ENCODE measurements around the gene BCR.
A peak's percentile ranks its signal among the peaks of the same experiment; 100 is the strongest.

BCR gene

DNA sequence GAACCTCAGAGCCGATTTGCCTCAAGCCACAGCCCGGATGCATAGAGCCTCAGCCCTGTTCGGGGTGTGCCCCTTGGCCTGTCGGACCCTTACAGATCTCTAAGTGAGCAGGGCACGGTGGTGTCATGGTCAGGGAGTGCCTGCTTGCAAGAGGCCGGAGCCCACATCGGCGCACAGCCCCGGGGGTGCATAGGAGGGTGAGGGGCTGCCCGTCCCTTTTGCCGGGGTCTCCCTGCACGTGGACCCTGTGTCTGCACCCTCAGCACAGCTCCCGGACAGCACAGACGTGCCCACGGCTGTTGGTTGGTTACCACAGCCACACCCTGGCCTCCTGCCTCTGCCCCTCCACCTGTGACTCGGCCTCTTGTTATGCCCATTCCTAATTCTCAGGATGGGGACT is 28.5 kb upstream of the BCR start:
- no peak overlapping the region for H3K4me3 ChIP-seq (ENCODE audit: low read depth, low read length)
- TF ChIP-seq, protein P1, sequence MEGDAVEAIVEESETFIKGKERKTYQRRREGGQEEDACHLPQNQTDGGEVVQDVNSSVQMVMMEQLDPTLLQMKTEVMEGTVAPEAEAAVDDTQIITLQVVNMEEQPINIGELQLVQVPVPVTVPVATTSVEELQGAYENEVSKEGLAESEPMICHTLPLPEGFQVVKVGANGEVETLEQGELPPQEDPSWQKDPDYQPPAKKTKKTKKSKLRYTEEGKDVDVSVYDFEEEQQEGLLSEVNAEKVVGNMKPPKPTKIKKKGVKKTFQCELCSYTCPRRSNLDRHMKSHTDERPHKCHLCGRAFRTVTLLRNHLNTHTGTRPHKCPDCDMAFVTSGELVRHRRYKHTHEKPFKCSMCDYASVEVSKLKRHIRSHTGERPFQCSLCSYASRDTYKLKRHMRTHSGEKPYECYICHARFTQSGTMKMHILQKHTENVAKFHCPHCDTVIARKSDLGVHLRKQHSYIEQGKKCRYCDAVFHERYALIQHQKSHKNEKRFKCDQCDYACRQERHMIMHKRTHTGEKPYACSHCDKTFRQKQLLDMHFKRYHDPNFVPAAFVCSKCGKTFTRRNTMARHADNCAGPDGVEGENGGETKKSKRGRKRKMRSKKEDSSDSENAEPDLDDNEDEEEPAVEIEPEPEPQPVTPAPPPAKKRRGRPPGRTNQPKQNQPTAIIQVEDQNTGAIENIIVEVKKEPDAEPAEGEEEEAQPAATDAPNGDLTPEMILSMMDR (IDR thresholded peaks at IDR 0.05; ENCODE audit: borderline replicate concordance, insufficient read depth, low read depth, low read length) = no peak

GRCh38 chr22:23152238-23153114 is 27.8 kb upstream of the BCR start:
- TF ChIP-seq, protein P1 (IDR thresholded peaks at IDR 0.05; ENCODE audit: borderline replicate concordance, insufficient read depth, low read depth, low read length) = no peak
- H3K4me3 ChIP-seq (ENCODE audit: low read depth, low read length) = peak overlapping the region; percentile 14

GRCh38 chr22:23153994-23154393 is 26.3 kb upstream of the BCR start:
- H3K4me3 ChIP-seq (ENCODE audit: low read depth, low read length) = no peak overlapping the region
- TF ChIP-seq, protein P1 (IDR thresholded peaks at IDR 0.05; ENCODE audit: borderline replicate concordance, insufficient read depth, low read depth, low read length) = no peak

DNA sequence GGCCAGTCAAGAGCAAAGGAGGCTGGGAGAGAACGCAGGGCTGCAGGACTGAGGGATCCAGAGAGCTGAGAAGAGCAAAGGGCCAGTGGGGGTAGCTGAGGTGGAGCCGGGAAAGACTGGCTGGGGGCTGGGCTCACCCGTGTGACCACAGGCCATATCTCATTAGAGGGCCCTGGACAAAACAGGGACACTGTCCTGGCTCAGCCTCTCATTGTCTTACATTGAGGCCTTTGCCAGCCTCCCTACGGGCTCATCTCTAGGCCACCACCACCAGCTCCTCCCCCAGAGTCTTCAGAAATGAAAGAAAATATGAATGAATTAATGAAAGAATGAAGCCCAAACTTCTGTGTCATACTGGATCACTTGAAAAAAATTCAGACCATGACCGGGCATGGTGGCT is 25.8 kb upstream of the BCR start:
- TF ChIP-seq, protein P1 (IDR thresholded peaks at IDR 0.05; ENCODE audit: borderline replicate concordance, insufficient read depth, low read depth, low read length) = no peak
- H3K4me3 ChIP-seq (ENCODE audit: low read depth, low read length) = no peak overlapping the region

DNA sequence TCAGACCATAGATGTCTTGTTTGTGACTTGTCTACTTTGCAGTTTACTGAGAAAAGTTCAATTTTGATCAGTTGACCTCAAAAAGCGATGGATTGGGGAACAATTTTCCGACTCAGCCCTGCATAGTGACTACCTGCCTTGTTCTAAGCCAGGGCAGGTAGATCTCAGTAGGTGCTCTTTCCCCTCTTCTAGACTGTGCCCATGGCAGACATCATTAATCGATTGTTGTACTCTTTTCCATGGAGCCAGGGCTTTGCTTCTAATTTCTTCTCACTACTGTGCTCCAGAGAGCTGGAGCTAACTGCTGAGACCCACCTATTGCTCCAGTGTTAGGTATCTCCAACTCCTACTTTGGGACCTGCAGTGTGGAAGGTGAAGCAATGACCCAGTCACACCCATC is 25.2 kb upstream of the BCR start:
- no peak overlapping the region for H3K4me3 ChIP-seq (ENCODE audit: low read depth, low read length)
- TF ChIP-seq, protein P1 (IDR thresholded peaks at IDR 0.05; ENCODE audit: borderline replicate concordance, insufficient read depth, low read depth, low read length) = no peak

- TF ChIP-seq, protein P1 (IDR thresholded peaks at IDR 0.05; ENCODE audit: borderline replicate concordance, insufficient read depth, low read depth, low read length) = no peak
- H3K4me3 ChIP-seq (ENCODE audit: low read depth, low read length) = no peak overlapping the region
These were observed 24.5 kb upstream of the BCR start for GRCh38 chr22:23155831-23156230.

- no peak overlapping the region for H3K4me3 ChIP-seq (ENCODE audit: low read depth, low read length)
- TF ChIP-seq, protein P1 (IDR thresholded peaks at IDR 0.05; ENCODE audit: borderline replicate concordance, insufficient read depth, low read depth, low read length) = no peak
These were observed 24.0 kb upstream of the BCR start for GRCh38 chr22:23156286-23156685.
